AG10803 (cell line): ENCODE data around the gene PPARA.

Source experiments
- DNase-seq: peaks from one replicate; pipeline ENCODE4 v3.0.0; 2010; ENCODE audit warnings: low read depth
- H3K4me3 ChIP-seq: 2 replicates; pipeline ENCODE4 v1.5.1; 2011; ENCODE audit warnings: mild to moderate bottlenecking, low read length, control low read depth
- TF ChIP-seq, protein P1 (sequence below): conservative IDR thresholded peaks from 2 replicates; pipeline ENCODE4 v1.5.1; 2011; ENCODE audit warnings: mild to moderate bottlenecking, low read length, control low read depth, inconsistent platforms

Gene PPARA

DNA sequence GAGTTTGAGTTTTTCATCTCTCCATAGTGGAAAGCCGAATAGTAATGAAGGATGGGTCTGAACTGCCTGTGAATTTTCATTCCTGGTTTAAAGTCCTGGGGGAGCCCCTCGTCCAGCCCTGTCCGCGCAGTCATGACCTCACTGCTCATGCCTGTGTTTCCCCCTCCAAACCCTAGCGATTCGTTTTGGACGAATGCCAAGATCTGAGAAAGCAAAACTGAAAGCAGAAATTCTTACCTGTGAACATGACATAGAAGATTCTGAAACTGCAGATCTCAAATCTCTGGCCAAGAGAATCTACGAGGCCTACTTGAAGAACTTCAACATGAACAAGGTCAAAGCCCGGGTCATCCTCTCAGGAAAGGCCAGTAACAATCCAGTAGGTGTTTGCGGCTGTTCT lies 69.3 kb downstream of the PPARA start:
- DNase-seq = no peak
- H3K4me3 ChIP-seq = no peak overlapping the region
- TF ChIP-seq, protein P1, sequence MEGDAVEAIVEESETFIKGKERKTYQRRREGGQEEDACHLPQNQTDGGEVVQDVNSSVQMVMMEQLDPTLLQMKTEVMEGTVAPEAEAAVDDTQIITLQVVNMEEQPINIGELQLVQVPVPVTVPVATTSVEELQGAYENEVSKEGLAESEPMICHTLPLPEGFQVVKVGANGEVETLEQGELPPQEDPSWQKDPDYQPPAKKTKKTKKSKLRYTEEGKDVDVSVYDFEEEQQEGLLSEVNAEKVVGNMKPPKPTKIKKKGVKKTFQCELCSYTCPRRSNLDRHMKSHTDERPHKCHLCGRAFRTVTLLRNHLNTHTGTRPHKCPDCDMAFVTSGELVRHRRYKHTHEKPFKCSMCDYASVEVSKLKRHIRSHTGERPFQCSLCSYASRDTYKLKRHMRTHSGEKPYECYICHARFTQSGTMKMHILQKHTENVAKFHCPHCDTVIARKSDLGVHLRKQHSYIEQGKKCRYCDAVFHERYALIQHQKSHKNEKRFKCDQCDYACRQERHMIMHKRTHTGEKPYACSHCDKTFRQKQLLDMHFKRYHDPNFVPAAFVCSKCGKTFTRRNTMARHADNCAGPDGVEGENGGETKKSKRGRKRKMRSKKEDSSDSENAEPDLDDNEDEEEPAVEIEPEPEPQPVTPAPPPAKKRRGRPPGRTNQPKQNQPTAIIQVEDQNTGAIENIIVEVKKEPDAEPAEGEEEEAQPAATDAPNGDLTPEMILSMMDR = no peak

DNA sequence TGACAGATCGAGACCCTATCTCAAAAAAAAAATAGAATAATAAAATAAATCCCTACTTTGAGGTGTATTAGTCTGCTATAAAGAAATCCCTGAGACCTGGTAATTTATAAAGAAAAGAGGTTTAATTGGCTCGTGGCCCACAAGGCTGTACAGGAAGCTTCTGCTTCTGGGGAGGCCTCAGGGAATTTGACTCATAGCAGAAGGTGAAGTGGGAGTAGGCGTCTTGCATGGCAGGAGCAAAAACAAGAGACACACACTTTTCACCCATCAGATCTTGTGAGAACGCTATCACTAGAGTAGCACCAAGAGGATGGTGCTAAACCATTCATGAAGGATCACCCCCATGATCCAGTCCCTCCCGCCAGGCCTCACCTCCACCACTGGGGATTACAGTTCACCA lies 70.6 kb downstream of the PPARA start:
- no peak for DNase-seq
- no peak overlapping the region for H3K4me3 ChIP-seq
- TF ChIP-seq, protein P1 = no peak

DNA sequence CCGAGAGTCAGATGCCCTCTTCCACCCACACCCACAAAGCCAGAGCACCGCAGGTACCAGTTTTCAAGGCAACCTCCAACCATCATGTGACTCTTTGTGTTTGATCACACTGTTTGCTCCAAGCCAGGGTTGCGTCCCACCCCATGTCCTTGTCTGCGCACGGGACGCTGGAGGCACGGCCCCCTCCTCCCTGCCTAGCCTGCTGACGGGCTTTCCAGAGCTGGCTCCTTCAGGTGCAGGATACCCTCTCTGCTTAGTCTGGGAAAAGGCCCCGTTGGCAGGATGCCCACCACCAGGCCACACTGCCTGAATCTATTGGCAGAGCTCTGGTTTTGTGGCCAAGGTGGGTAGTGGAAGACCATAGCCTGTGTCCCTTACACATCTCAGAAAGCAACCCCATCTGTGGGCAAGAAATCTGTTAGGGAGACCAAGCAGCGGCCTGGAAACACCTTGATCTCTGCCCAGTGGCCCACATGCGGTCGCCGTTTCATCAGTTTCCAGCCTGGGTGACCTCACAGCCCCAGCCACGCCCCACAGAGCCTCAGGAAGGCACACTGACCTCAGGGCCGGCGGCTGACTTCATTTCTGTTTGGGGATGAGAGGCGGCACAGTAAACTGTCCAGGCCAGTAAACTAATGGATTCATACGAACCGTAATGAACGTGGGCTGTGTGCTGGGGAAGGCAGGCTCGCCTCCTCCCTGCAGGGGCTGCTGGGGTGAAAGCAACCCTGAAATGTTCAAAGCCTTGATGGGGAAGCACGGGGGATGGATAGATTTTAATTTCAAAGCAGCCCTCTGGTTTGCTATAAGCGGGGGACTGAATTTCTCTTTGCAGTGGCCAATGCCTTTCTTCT lies 73.9 kb downstream of the PPARA start:
- H3K4me3 ChIP-seq = no peak overlapping the region
- no peak for DNase-seq
- TF ChIP-seq, protein P1 = no peak

DNA sequence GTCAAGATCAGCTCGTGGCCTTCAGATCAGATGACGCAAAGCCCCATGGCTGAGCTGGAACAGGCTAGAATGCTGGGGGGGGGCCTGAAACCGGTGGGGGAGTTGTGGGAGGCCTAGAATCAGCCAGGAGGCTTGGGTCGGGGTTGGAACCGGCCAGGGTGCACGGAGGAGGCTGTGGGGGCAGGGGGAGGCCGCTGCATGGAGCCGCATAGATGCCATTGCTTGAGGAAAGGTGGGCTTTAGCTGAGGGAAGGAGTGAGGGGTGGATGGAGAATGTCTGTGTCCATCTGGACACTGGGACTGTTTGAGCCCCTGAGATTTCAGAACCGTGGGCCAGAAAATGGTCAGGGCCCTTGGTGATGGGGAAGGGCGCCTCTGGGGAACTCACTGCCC lies 74.6 kb downstream of the PPARA start:
- H3K4me3 ChIP-seq = no peak overlapping the region
- TF ChIP-seq, protein P1 = no peak
- DNase-seq = no peak

DNA sequence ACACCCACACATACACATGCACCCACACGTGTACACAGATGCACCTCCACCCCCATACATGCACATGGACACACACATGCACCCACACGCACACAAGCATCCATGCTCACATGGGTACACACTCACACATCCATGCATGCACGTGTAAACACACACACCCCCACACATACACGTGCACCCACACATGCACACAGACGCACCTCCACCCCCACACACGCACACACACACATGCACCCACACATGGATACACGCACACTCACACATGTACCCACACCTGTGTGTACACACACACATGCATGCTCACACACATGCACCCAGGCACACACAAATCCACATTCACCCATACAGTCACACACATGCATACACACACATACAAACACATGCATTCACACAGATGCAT lies 75.3 kb downstream of the PPARA start:
- no peak overlapping the region for H3K4me3 ChIP-seq
- TF ChIP-seq, protein P1 = no peak
- DNase-seq = no peak

DNA sequence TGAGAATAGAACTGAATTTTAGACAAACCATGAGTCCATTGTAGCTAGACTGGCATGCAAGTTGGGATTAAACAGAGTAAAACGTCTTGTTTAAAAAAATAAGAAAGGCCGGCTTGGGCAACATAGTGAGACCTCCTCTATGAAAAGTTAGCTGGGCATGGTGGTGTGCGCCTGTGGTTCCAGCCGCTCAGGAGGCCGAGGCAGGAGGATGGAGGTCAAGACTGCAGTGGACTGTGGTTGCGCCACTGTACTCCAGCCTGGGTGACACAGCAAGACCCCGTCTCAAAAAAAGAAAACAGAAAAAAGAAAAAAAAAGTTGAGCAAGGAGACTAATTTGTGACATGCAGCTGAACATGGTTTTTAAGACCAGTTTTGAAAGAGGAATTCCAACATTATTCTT lies 76.3 kb downstream of the PPARA start:
- TF ChIP-seq, protein P1 = no peak
- no peak for DNase-seq

DNA sequence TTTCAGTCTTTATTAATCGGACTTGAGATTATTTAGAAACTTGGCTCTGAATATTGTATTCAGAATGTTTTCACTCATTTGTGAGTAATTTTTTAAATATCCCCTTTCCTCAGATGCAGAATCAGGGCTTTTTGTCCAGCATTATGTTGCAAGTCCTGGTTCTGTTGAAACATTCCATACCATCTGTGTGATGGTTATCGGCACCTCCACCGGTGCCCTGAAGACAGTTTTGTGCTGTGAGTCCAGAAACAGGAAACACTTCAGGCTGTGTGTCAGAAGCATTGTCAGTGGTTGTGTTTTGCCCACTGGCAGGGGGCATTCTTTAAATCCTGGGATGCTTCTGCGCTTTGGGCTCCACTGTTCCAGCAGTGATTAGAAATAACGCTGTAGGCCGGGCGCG lies 79.4 kb downstream of the PPARA start:
- TF ChIP-seq, protein P1 = no peak
- peak; percentile 67 for DNase-seq
- H3K4me3 ChIP-seq = no peak overlapping the region

More for the DNA sequence above, 76.3 kb downstream of the PPARA start:
- H3K4me3 ChIP-seq = no peak overlapping the region
